Naive thymus-derived CD4-positive, alpha-beta T cell (primary cell): Measurements from ENCODE around the gene PRKCA. TPM values are rescaled to one million over a fixed set of nuclear protein-coding genes. Genes with fewer than 3 reads are reported as not detected.
"Not testable (repeated sequence)": the region's sequence is repeated elsewhere in the genome, so short reads cannot be mapped to it uniquely, and the experiment has no call there.

ENCODE experiments used
- ATAC-seq: fragments of 150-1000 bp; cut with Tn5 transposase; 2 replicates; pipeline ENCODE4 v1.10.0; 2021; ENCODE audit warnings: mild to moderate bottlenecking, moderate library complexity
- CTCF ChIA-PET: fragments of 350-600 bp; sonication (Branson Sonifier 250); formaldehyde crosslinking; loops from one replicate; lab custom pipeline; 2021; ENCODE audit warnings: antibody characterized with exemption; lab: Charles Lee
- POLR2A ChIA-PET: fragments of 350-600 bp; sonication (Branson Sonifier 250); formaldehyde crosslinking; loops from one replicate; lab custom pipeline; 2021; ENCODE audit warnings: antibody characterized with exemption, inconsistent platforms; lab: Charles Lee
- DNase-seq, 9 donors: peaks; one replicate each; pipeline versions ENCODE4 v3.0.0 to v3.0.0-alpha.2; 2020 to 2022; ENCODE audit warnings: mixed read lengths in 1 of 9
- H3K27ac ChIP-seq: one replicate; pipeline ENCODE4 v1.7.0; 2013; ENCODE audit warnings: mild to moderate bottlenecking, low read depth, low read length, moderate library complexity
- H3K27me3 ChIP-seq, 2 donors: one replicate each; pipeline ENCODE4 v1.7.0; 2013; ENCODE audit warnings: low read length in 2 of 2, mild to moderate bottlenecking in 2 of 2, moderate library complexity in 2 of 2; ENCODE audit not compliant: control insufficient read depth in 2 of 2, insufficient read depth in 2 of 2
- H3K36me3 ChIP-seq, 3 experiments: 1 replicate in 2 of 3; 2 replicates in 1 of 3; pipeline ENCODE4 v1.7.0; 2013; ENCODE audit warnings: low read length in 3 of 3, mild to moderate bottlenecking in 3 of 3, moderate library complexity in 1 of 3; ENCODE audit not compliant: insufficient read depth in 3 of 3, control insufficient read depth in 2 of 3
- H3K4me1 ChIP-seq, 2 donors: one replicate each; pipeline ENCODE4 v1.7.0; 2013; ENCODE audit warnings: low read length in 2 of 2, mild to moderate bottlenecking in 2 of 2, moderate library complexity in 1 of 2; ENCODE audit not compliant: control insufficient read depth in 2 of 2, insufficient read depth in 2 of 2
- H3K4me3 ChIP-seq: 2 replicates; pipeline ENCODE4 v1.7.0; 2013; ENCODE audit warnings: mild to moderate bottlenecking, low read length
- H3K9me3 ChIP-seq, 3 experiments: 1 replicate in 2 of 3; 2 replicates in 1 of 3; pipeline ENCODE4 v1.7.0; 2013; ENCODE audit warnings: low read length in 3 of 3; ENCODE audit not compliant: control insufficient read depth in 2 of 3
- H3K27ac Mint-ChIP-seq, 9 donors: one replicate each; pipeline ENCODE4 v1.8.0; 2020 to 2022; ENCODE audit warnings: mixed read lengths in 9 of 9, mild to moderate bottlenecking in 8 of 9, moderate library complexity in 5 of 9, inconsistent platforms in 2 of 9
- H3K27me3 Mint-ChIP-seq, 5 donors: one replicate each; pipeline ENCODE4 v1.8.0; 2021 to 2022; ENCODE audit warnings: mixed read lengths in 5 of 5, mild to moderate bottlenecking in 1 of 5
- H3K36me3 Mint-ChIP-seq, 5 donors: one replicate each; pipeline ENCODE4 v1.8.0; 2020 to 2022; ENCODE audit warnings: mixed read lengths in 5 of 5, mild to moderate bottlenecking in 3 of 5, inconsistent platforms in 1 of 5
- H3K4me1 Mint-ChIP-seq, 7 donors: one replicate each; pipeline ENCODE4 v1.8.0; 2020 to 2022; ENCODE audit warnings: mixed read lengths in 7 of 7, mild to moderate bottlenecking in 3 of 7, inconsistent platforms in 1 of 7
- H3K4me3 Mint-ChIP-seq, 10 donors: one replicate each; pipeline ENCODE4 v1.8.0; 2020 to 2022; ENCODE audit warnings: mild to moderate bottlenecking in 10 of 10, mixed read lengths in 10 of 10, moderate library complexity in 6 of 10, inconsistent platforms in 2 of 10
- H3K9me3 Mint-ChIP-seq, 11 donors: one replicate each; pipeline ENCODE4 v1.8.0; 2020 to 2022; ENCODE audit warnings: mixed read lengths in 11 of 11, mild to moderate bottlenecking in 4 of 11, inconsistent platforms in 1 of 11, moderate library complexity in 1 of 11
- intact Hi-C, 2 donors: fragments of 100-400 bp; cut with micrococcal nuclease; formaldehyde crosslinking; loops; one replicate each; pipeline ENCODE4 v1.15.1; 2023
- polyA plus RNA-seq, 2 donors: library from polyadenylated mRNA; unstranded; fragments of 300-500 nt; fragmentation: Illumina TruSeq; gene quantifications; one replicate each; pipeline ENCODE4 v1.2.3, GENCODE V29; 2021
- total RNA-seq, 6 experiments: library from RNA in 5 of 6; stranded (reverse) in 5 of 6; gene quantifications; 1 replicate in 5 of 6; 2 replicates in 1 of 6; pipeline ENCODE4 v1.2.3 and lab custom pipeline; 2021 to 2026

PRKCA gene
- total and polyA plus RNA-seq, 7 experiments from 2014 or later, result 4.1 to 186 (median 122) TPM

- POLR2A ChIA-PET, H3K9me3 ChIP-seq, H3K27ac ChIP-seq, ATAC-seq, H3K27me3 ChIP-seq, H3K4me1 ChIP-seq, DNase-seq, H3K4me3 ChIP-seq, H3K27me3 Mint-ChIP-seq, H3K4me3 Mint-ChIP-seq, H3K36me3 ChIP-seq, H3K9me3 Mint-ChIP-seq, CTCF ChIA-PET, intact Hi-C loops: not testable (repeated sequence)
- Mint-ChIP-seq H3K36me3 (peaks cover 0 to 42% (median 29%) of the 10 kb centered on the region in 5 donors), H3K27ac (peak overlapping the region in 1 of 9 donors; percentile 64), H3K4me1 (peaks cover 27 to 71% (median 52%) of the 10 kb centered on the region in 7 donors)
These were observed 176.9 kb downstream of the PRKCA start for GRCh38 chr17:66479230-66479889.

GRCh38 chr17:66480243-66480642, 177.8 kb downstream of the PRKCA start:
- DNase-seq (no peak), ATAC-seq (no peak)
- POLR2A ChIA-PET, result no interaction called here
- Mint-ChIP-seq H3K36me3 (peaks cover 0 to 39% (median 27%) of the 10 kb centered on the region in 5 donors), H3K9me3 (peaks cover 0 to 6% (median 0%) of the 10 kb centered on the region in 11 donors), H3K4me3 (no peak overlapping the region), H3K27me3 (no peaks in the 10 kb centered on the region), H3K4me1 (peaks cover 28 to 71% (median 51%) of the 10 kb centered on the region in 7 donors), H3K27ac (peak overlapping the region in 1 of 9 donors; percentile 64)
- Histone ChIP-seq H3K27ac (no peak overlapping the region), H3K36me3 (peaks cover 0 to 5% (median 0%) of the 10 kb centered on the region in 3 experiments), H3K4me3 (no peak overlapping the region), H3K27me3 (no peaks in the 10 kb centered on the region), H3K9me3 (no peaks in the 10 kb centered on the region), H3K4me1 (no peaks in the 10 kb centered on the region)
- intact Hi-C loops, result no loop called here
- CTCF ChIA-PET, result no interaction called here

DNA sequence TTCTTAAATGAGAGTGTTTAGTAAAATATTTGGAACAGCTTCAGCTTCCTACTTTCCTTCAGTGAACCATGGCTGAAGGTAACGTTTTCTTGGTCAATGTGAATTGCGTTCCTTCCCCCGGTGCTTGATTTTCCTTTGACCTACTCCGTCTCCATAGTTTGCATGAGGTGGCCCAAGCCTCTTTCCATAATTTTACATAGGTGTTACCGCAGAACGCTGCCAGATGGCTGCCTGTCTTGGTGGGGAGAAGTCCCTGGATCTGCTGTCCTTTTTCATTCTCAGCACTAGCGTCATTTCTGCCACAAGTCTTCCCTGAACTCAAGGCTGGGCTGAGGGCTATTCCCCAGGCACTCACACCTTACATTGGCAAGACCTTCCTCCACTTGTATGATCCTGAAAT, 178.4 kb downstream of the PRKCA start:
- POLR2A ChIA-PET, result no interaction called here
- no peak overlapping the region for H3K4me3 ChIP-seq
- ATAC-seq, result no peak
- H3K4me1 Mint-ChIP-seq, result peaks cover 25 to 73% (median 53%) of the 10 kb centered on the region in 7 donors
- H3K9me3 Mint-ChIP-seq, result peaks cover 0 to 6% (median 0%) of the 10 kb centered on the region in 11 donors
- H3K4me1 ChIP-seq, result no peaks in the 10 kb centered on the region
- H3K27ac Mint-ChIP-seq, result peak overlapping the region in 1 of 9 donors; percentile 12
- peaks cover 0 to 38% (median 28%) of the 10 kb centered on the region in 5 donors for H3K36me3 Mint-ChIP-seq
- CTCF ChIA-PET, result no interaction called here
- peaks cover 0 to 5% (median 0%) of the 10 kb centered on the region in 3 experiments for H3K36me3 ChIP-seq
- no peaks in the 10 kb centered on the region for H3K9me3 ChIP-seq
- H3K27me3 Mint-ChIP-seq, result no peaks in the 10 kb centered on the region
- no peak for DNase-seq
- H3K27ac ChIP-seq, result no peak overlapping the region
- H3K4me3 Mint-ChIP-seq, result no peak overlapping the region
- intact Hi-C loops, result no loop called here
- H3K27me3 ChIP-seq, result no peaks in the 10 kb centered on the region

GRCh38 chr17:66481271-66481670, 178.9 kb downstream of the PRKCA start:
- H3K4me1 ChIP-seq, result peaks cover 0 to 4% of the 10 kb centered on the region in 2 donors
- Mint-ChIP-seq H3K27me3 (no peaks in the 10 kb centered on the region), H3K4me1 (peaks cover 25 to 78% (median 58%) of the 10 kb centered on the region in 7 donors), H3K4me3 (no peak overlapping the region), H3K9me3 (peaks cover 0 to 6% (median 0%) of the 10 kb centered on the region in 11 donors), H3K36me3 (peaks cover 0 to 37% (median 28%) of the 10 kb centered on the region in 5 donors), H3K27ac (peak overlapping the region in 4 of 9 donors; percentile 29 to 73 (median 49))
- H3K9me3 ChIP-seq, result no peaks in the 10 kb centered on the region
- no peak overlapping the region for H3K4me3 ChIP-seq
- DNase-seq (no peak), ATAC-seq (no peak)
- H3K27me3 ChIP-seq, result no peaks in the 10 kb centered on the region
- intact Hi-C loops, result no loop called here
- H3K27ac ChIP-seq, result no peak overlapping the region
- POLR2A ChIA-PET, result no interaction called here
- peaks cover 0 to 5% (median 0%) of the 10 kb centered on the region in 3 experiments for H3K36me3 ChIP-seq
- CTCF ChIA-PET, result no interaction called here

GRCh38 chr17:66483906-66484305, 181.5 kb downstream of the PRKCA start:
- DNase-seq (no peak), ATAC-seq (no peak)
- ChIA-PET POLR2A (interaction anchor here (0.6 kb wide), 1 partner anchor 76 kb away, joined by 3 read pairs; no protein-coding TSS in a partner anchor), CTCF (no interaction called here)
- H3K4me3 Mint-ChIP-seq, result no peak overlapping the region
- Histone ChIP-seq H3K9me3 (no peaks in the 10 kb centered on the region), H3K27ac (no peak overlapping the region), H3K4me3 (no peak overlapping the region), H3K27me3 (no peaks in the 10 kb centered on the region), H3K4me1 (peaks cover 0 to 6% of the 10 kb centered on the region in 2 donors), H3K36me3 (peaks cover 0 to 5% (median 0%) of the 10 kb centered on the region in 3 experiments)
- H3K36me3 Mint-ChIP-seq, result peaks cover 0 to 32% (median 24%) of the 10 kb centered on the region in 5 donors
- peaks cover 0 to 4% (median 0%) of the 10 kb centered on the region in 11 donors for H3K9me3 Mint-ChIP-seq
- peaks cover 30 to 88% (median 79%) of the 10 kb centered on the region in 7 donors for H3K4me1 Mint-ChIP-seq
- intact Hi-C loops, result no loop called here
- peak overlapping the region in 2 of 9 donors; percentile 37 to 38 for H3K27ac Mint-ChIP-seq
- no peaks in the 10 kb centered on the region for H3K27me3 Mint-ChIP-seq

GRCh38 chr17:66485309-66485947, 183.0 kb downstream of the PRKCA start:
- H3K27me3 ChIP-seq, result no peaks in the 10 kb centered on the region
- no peaks in the 10 kb centered on the region for H3K9me3 ChIP-seq
- peaks cover 0 to 22% (median 12%) of the 10 kb centered on the region in 5 donors for H3K36me3 Mint-ChIP-seq
- intact Hi-C loops, result no loop called here
- H3K27ac Mint-ChIP-seq, result peak overlapping the region in 4 of 9 donors; percentile 20 to 54 (median 30)
- POLR2A ChIA-PET, result interaction anchor here (0.8 kb wide), 1 partner anchor 10 kb away, joined by 4 read pairs; no protein-coding TSS in a partner anchor
- peaks cover 0 to 6% of the 10 kb centered on the region in 2 donors for H3K4me1 ChIP-seq
- CTCF ChIA-PET, result interaction anchor here (0.6 kb wide), 1 partner anchor 793 kb away, joined by 3 read pairs; no protein-coding TSS in a partner anchor
- H3K4me1 Mint-ChIP-seq, result peaks cover 28 to 91% (median 81%) of the 10 kb centered on the region in 7 donors
- no peak overlapping the region for H3K27ac ChIP-seq
- DNase-seq (no peak), ATAC-seq (no peak)
- H3K27me3 Mint-ChIP-seq, result no peaks in the 10 kb centered on the region
- peaks cover 0 to 5% (median 0%) of the 10 kb centered on the region in 3 experiments for H3K36me3 ChIP-seq
- no peak overlapping the region for H3K4me3 ChIP-seq
- H3K4me3 Mint-ChIP-seq, result no peak overlapping the region
- peaks cover 0 to 2% (median 0%) of the 10 kb centered on the region in 11 donors for H3K9me3 Mint-ChIP-seq
